Heart right ventricle (tissue), 16 donors: Measurements from ENCODE around the gene ADAMTS17. TPM values are rescaled to one million over a fixed set of nuclear protein-coding genes. Genes with fewer than 3 reads are reported as not detected.

Source experiments
- ATAC-seq, 8 donors: fragments of 200-7000 bp; cut with Tn5 transposase; one replicate each; pipeline ENCODE4 v1.9.1; 2020; ENCODE audit warnings: mild to moderate bottlenecking in 8 of 8, moderate library complexity in 8 of 8, moderate number of reproducible peaks in 1 of 8
- DNase-seq, 2 donors: peaks; one replicate each; pipeline ENCODE4 v3.0.0-alpha.2; 2020
- H3K27ac ChIP-seq, 10 donors: fragments of 200-600 bp; sonication (generic) in 2 of 10; one replicate each; pipeline versions ENCODE4 v1.5.0 to v1.8.0; 2020 to 2022; ENCODE audit warnings: mild to moderate bottlenecking in 3 of 10
- H3K27me3 ChIP-seq, 7 donors: fragments of 200-600 bp; one replicate each; pipeline ENCODE4 v1.8.0; 2021 to 2022; ENCODE audit warnings: mild to moderate bottlenecking in 2 of 7
- H3K36me3 ChIP-seq, 9 donors: fragments of 200-600 bp; sonication (generic) in 1 of 9; one replicate each; pipeline versions ENCODE4 v1.5.0 to v1.8.0; 2020 to 2022; ENCODE audit warnings: mild to moderate bottlenecking in 2 of 9
- H3K4me1 ChIP-seq, 9 donors: fragments of 200-600 bp; sonication (generic) in 1 of 9; one replicate each; pipeline versions ENCODE4 v1.5.0 to v1.8.0; 2020 to 2022; ENCODE audit warnings: mild to moderate bottlenecking in 4 of 9
- H3K4me3 ChIP-seq, 10 donors: fragments of 200-600 bp; sonication (generic) in 2 of 10; one replicate each; pipeline versions ENCODE4 v1.5.0 to v1.8.0; 2020 to 2022; ENCODE audit warnings: mild to moderate bottlenecking in 7 of 10, moderate library complexity in 2 of 10
- H3K9me3 ChIP-seq, 11 donors: fragments of 200-600 bp in 10 of 11; sonication (generic) in 2 of 11; one replicate each; pipeline versions ENCODE4 v1.5.0 to v1.8.0; 2013 to 2022; ENCODE audit warnings: mild to moderate bottlenecking in 2 of 11, control low read depth in 1 of 11, moderate library complexity in 1 of 11
- CTCF ChIP-seq, 9 donors: fragments of 200-600 bp; sonication (generic) in 2 of 9; IDR thresholded peaks; one replicate each; pipeline versions ENCODE4 v1.5.0 to v1.8.0; 2021 to 2022; ENCODE audit warnings: antibody characterized with exemption in 9 of 9, mild to moderate bottlenecking in 5 of 9, moderate library complexity in 1 of 9
- WGBS, 2 donors: extraction: QIAGEN DNeasy Blood & Tissue Kit; methylation state at CpG; one replicate each; pipeline ENCODE4 v1.1.7; 2013; ENCODE audit warnings: inconsistent platforms in 1 of 2; 5-methylcytosine and 5-hydroxymethylcytosine counted together
- intact Hi-C, 10 donors: fragments of 100-400 bp; cut with DNase I; formaldehyde crosslinking; loops; one replicate each; pipeline versions ENCODE4 v1.11.1 to v1.14.2; 2022
- polyA plus RNA-seq, 2 donors: library from polyadenylated mRNA; stranded (reverse); fragments of 200-250 nt; gene quantifications; one replicate each; pipeline ENCODE4 v1.2.3, GENCODE V29; 2013
- total RNA-seq, 10 donors: library from RNA; stranded (reverse); fragmentation: NEBNext Ultra II Directional in 3 of 10; extraction: Animal tissue kit (Norgen Biotek cat#: 25700) in 3 of 10; gene quantifications; one replicate each; pipeline versions ENCODE4 v1.2.1 to v1.2.4, GENCODE V29; 2021 to 2023
- donor health status: Arrhythmogenic right ventricular cardiomyopathy.
- donor health status: ischemic (EF 13 %, LVEDD 7.1; RV severe dilation, severe dysfunction).
- donor health status: healthy with polysubstance abuse.
- donor health status: DM: no; HTN: yes; CAD: no.
- donor health status: DM: no; HTN: no; CAD: no.
- donor health status: ischemic (EF 25% LVEDD 6.9; RV normal size, moderate dysfunction).
- donor health status: ischemic (EF 25% LVEDD 5.7; RV mildly dilated, moderate dysfunction).
- donor health status: healthy.
- donor health status: DM: yes; HTN: yes; CAD: no.
- donor health status: Ischemic cardiomyopathy.
- donor health status: ischemic (EF 35%, LVEDD 5.7; RV mildly dilated, moderate dysfunction).
- donor health status: nonischemic (EF 11% LVEDD 7.7; RV severe dilation, severe dysfunction).
- donor health status: DM: yes; HTN: yes; CAD: no.
- donor health status: PGD.
- donor health status: ischemic (EF 29% LVEDD 5.4; RV normal size, mild dysfunction).
- donor health status: nonischemic (EF 23%, LVEDD 6.1; RV moderate dilation, normal function).

The ADAMTS17 gene
- total and polyA plus RNA-seq, 12 donors, result 0.47 to 5.0 (median 1.2) TPM

- peaks cover 0 to 3% (median 0%) of the 10 kb centered on the region in 9 donors for H3K4me1 ChIP-seq
- no peaks in the 10 kb centered on the region for H3K36me3 ChIP-seq
- no peaks in the 10 kb centered on the region for H3K9me3 ChIP-seq
- WGBS, 2 donors, result 92 to 93% methylated on average over 8 of the region's 8 CpGs
- no peak overlapping the region for H3K4me3 ChIP-seq
- DNase-seq (no peak), ATAC-seq (no peak)
- no peaks in the 10 kb centered on the region for H3K27me3 ChIP-seq
- intact Hi-C loops, result no loop called here
- no peak for TF ChIP-seq CTCF (IDR thresholded peaks at IDR 0.05)
- no peak overlapping the region for H3K27ac ChIP-seq
Observed at GRCh38 chr15:100222349-100222715, 119.4 kb downstream of the ADAMTS17 start.

GRCh38 chr15:100221471-100222348, 120.1 kb downstream of the ADAMTS17 start:
- ATAC-seq (no peak), DNase-seq (no peak)
- 79 to 83% methylated on average over 22 of the region's 22 CpGs for WGBS, 2 donors
- Histone ChIP-seq H3K27ac (no peak overlapping the region), H3K4me1 (peaks cover 0 to 3% (median 0%) of the 10 kb centered on the region in 9 donors), H3K4me3 (no peak overlapping the region), H3K27me3 (no peaks in the 10 kb centered on the region), H3K36me3 (no peaks in the 10 kb centered on the region), H3K9me3 (no peaks in the 10 kb centered on the region)
- intact Hi-C loops, result no loop called here
- no peak for TF ChIP-seq CTCF (IDR thresholded peaks at IDR 0.05)

- no peak for TF ChIP-seq CTCF (IDR thresholded peaks at IDR 0.05)
- H3K27me3 ChIP-seq, result no peaks in the 10 kb centered on the region
- no peaks in the 10 kb centered on the region for H3K9me3 ChIP-seq
- peaks cover 0 to 15% (median 8%) of the 10 kb centered on the region in 9 donors for H3K4me1 ChIP-seq
- H3K4me3 ChIP-seq, result no peak overlapping the region
- no peaks in the 10 kb centered on the region for H3K36me3 ChIP-seq
- 86 to 92% methylated on average over 14 of the region's 14 CpGs for WGBS, 2 donors
- intact Hi-C loops, result no loop called here
- H3K27ac ChIP-seq, result no peak overlapping the region
- DNase-seq (no peak), ATAC-seq (no peak)
Observed at GRCh38 chr15:100220058-100220768, 121.6 kb downstream of the ADAMTS17 start.

- Histone ChIP-seq H3K9me3 (no peaks in the 10 kb centered on the region), H3K27me3 (no peaks in the 10 kb centered on the region), H3K4me1 (peaks cover 0 to 15% (median 9%) of the 10 kb centered on the region in 9 donors), H3K4me3 (no peak overlapping the region), H3K27ac (no peak overlapping the region), H3K36me3 (no peaks in the 10 kb centered on the region)
- DNase-seq (no peak), ATAC-seq (no peak)
- intact Hi-C loops, result loop anchor here in 3 of 10 donors (10.0 kb wide), 2 partner anchors 56 to 116 kb away; no protein-coding TSS in a partner anchor
- 57 to 60% methylated on average over 5 of the region's 5 CpGs for WGBS, 2 donors
- TF ChIP-seq CTCF (IDR thresholded peaks at IDR 0.05), result no peak
Observed at GRCh38 chr15:100218434-100218833, 123.3 kb downstream of the ADAMTS17 start.
